Sigmoid colon (tissue), 4 donors: Measurements from ENCODE around the gene HSPA8.

Source experiments
- CTCF ChIP-seq, 4 experiments: fragments of 450-650 bp in 3 of 4; fragments of 200-600 bp in 1 of 4; IDR thresholded peaks; one replicate each; pipeline ENCODE4 v1.5.1; 2016 to 2019; ENCODE audit warnings: antibody characterized with exemption in 4 of 4, mild to moderate bottlenecking in 3 of 4, moderate library complexity in 2 of 4
- EP300 ChIP-seq, 4 donors: sonication (generic); formaldehyde crosslinking; IDR thresholded peaks; one replicate each; pipeline ENCODE4 v1.6.1; 2017; ENCODE audit warnings: antibody characterized with exemption in 4 of 4
- POLR2A ChIP-seq, 2 donors: fragments of 450-650 bp; IDR thresholded peaks; one replicate each; pipeline ENCODE4 v1.6.1; 2016; ENCODE audit warnings: antibody characterized with exemption in 2 of 2, mild to moderate bottlenecking in 2 of 2, moderate library complexity in 2 of 2
- POLR2AphosphoS5 ChIP-seq, 4 donors: sonication (generic); formaldehyde crosslinking; IDR thresholded peaks; one replicate each; pipeline ENCODE4 v1.6.1; 2017; ENCODE audit warnings: antibody characterized with exemption in 4 of 4

- TF ChIP-seq EP300 (IDR thresholded peaks at IDR 0.05) (no peak), POLR2A (IDR thresholded peaks at IDR 0.05) (no peak), CTCF (IDR thresholded peaks at IDR 0.05) (no peak), POLR2AphosphoS5 (IDR thresholded peaks at IDR 0.05) (no peak)
Observed at GRCh38 chr11:123047266-123047946, 14.5 kb downstream of the HSPA8 start.
